Smooth muscle cell (in vitro differentiated cells): ENCODE data around the gene PHACTR3. TPM values are rescaled to one million over a fixed set of nuclear protein-coding genes. Genes with fewer than 3 reads are reported as not detected.

Experiments
- DNase-seq: peaks from one replicate; lab custom pipeline; 2025; ENCODE audit not compliant: unreplicated experiment; lab: John Stamatoyannopoulos, UW
- H2AFZ ChIP-seq: fragments of 200-600 bp; sonication (generic); 2 replicates; pipeline ENCODE4 v1.6.0; 2016; ENCODE audit warnings: antibody characterized with exemption, low read depth, mild to moderate bottlenecking
- H3F3A ChIP-seq: fragments of 200-600 bp; sonication (generic); 2 replicates; pipeline ENCODE4 v1.6.0; 2017; ENCODE audit warnings: antibody characterized with exemption, low read depth
- H3K27ac ChIP-seq: fragments of 200-600 bp; sonication (generic); 2 replicates; pipeline ENCODE4 v1.5.1; 2016; ENCODE audit warnings: low read depth, mild to moderate bottlenecking
- H3K27me3 ChIP-seq: fragments of 200-600 bp; sonication (generic); 2 replicates; pipeline ENCODE4 v1.6.1; 2016; ENCODE audit warnings: low read depth, mild to moderate bottlenecking
- H3K36me3 ChIP-seq: fragments of 200-600 bp; sonication (generic); 2 replicates; pipeline ENCODE4 v1.5.1; 2016; ENCODE audit warnings: low read depth
- H3K4me1 ChIP-seq: fragments of 200-600 bp; sonication (generic); 2 replicates; pipeline ENCODE4 v1.5.1; 2016; ENCODE audit warnings: low read depth
- H3K4me2 ChIP-seq: fragments of 200-600 bp; sonication (generic); 2 replicates; pipeline ENCODE4 v1.6.0; 2016; ENCODE audit warnings: mild to moderate bottlenecking
- H3K4me3 ChIP-seq: fragments of 200-600 bp; sonication (generic); 2 replicates; pipeline ENCODE4 v1.5.1; 2016; ENCODE audit warnings: mild to moderate bottlenecking
- H3K79me2 ChIP-seq: fragments of 200-600 bp; sonication (generic); 2 replicates; pipeline ENCODE4 v1.6.0; 2016; ENCODE audit warnings: low read depth, mild to moderate bottlenecking
- H3K9ac ChIP-seq: fragments of 200-600 bp; sonication (generic); 2 replicates; pipeline ENCODE4 v1.6.0; 2016; ENCODE audit warnings: low read depth
- H3K9me3 ChIP-seq: fragments of 200-600 bp; sonication (generic); replicated peaks from 2 replicates; pipeline ENCODE4 v1.5.1; 2016; ENCODE audit warnings: low read depth
- H4K20me1 ChIP-seq: fragments of 200-600 bp; sonication (generic); 2 replicates; pipeline ENCODE4 v1.6.0; 2016; ENCODE audit warnings: low read depth
- CTCF ChIP-seq: fragments of 200-600 bp; sonication (generic); IDR thresholded peaks from 2 replicates; pipeline ENCODE4 v1.5.1; 2017; ENCODE audit warnings: borderline replicate concordance, mild to moderate bottlenecking, antibody characterized with exemption; ENCODE audit not compliant: insufficient read depth, poor library complexity, severe bottlenecking
- WGBS: methylation state at CpG from one replicate; pipeline ENCODE4 v1.1.7; 2016; ENCODE audit warnings: low lambda C conversion rate; 5-methylcytosine and 5-hydroxymethylcytosine counted together
- polyA plus RNA-seq: library from polyadenylated mRNA; unstranded; fragments of >200 nt; fragmentation: Nextera tagmentation; extraction: Ambion mirVana; gene quantifications from 2 replicates; pipeline ENCODE4 v1.2.1, GENCODE V29; 2016
- total RNA-seq: library from RNA; depleted of rRNA; stranded (reverse); fragments of >200 nt; gene quantifications from 2 replicates; pipeline ENCODE4 v1.2.3, GENCODE V29; 2014

The PHACTR3 gene
- total and polyA plus RNA-seq, 2 experiments from 2014 or later = 0.76 to 2.6 TPM

- Histone ChIP-seq H4K20me1 (no peaks in the 10 kb centered on the region), H3K4me2 (no peak overlapping the region), H3K27ac (no peak overlapping the region), H3K79me2 (no peaks in the 10 kb centered on the region), H3K9me3 (no peaks in the 10 kb centered on the region), H3K4me1 (no peaks in the 10 kb centered on the region), H3K4me3 (no peak overlapping the region), H3K36me3 (no peaks in the 10 kb centered on the region), H2AFZ (no peak overlapping the region), H3K27me3 (no peaks in the 10 kb centered on the region), H3F3A (no peaks in the 10 kb centered on the region), H3K9ac (no peak overlapping the region)
- no peak for DNase-seq
- TF ChIP-seq CTCF = no peak
- 79% methylated on average over 8 of the region's 8 CpGs for WGBS
Measured at GRCh38 chr20:59745716-59746115, 141.4 kb downstream of the PHACTR3 start.

DNA sequence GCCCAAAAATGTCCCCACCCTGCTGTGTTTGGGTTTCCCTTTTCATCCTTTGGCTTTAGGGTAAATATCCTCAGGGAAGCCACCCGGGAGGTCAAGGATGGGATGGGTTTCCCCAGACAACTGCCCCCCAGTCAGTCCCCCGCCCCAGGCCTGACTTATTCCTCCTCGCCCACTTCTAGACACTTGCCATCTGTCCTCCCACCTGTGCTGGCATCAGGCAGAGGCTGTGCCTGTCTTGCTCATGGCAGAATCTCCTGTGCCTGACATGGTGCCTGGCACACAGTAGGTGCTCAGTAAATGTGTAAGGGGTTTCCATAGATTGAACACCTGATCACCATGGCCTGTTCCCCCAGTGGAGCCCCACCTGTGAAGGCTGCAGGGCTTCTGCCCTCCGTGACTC is 141.8 kb downstream of the PHACTR3 start:
- Histone ChIP-seq H3K36me3 (no peaks in the 10 kb centered on the region), H3K9me3 (no peaks in the 10 kb centered on the region), H2AFZ (no peak overlapping the region), H4K20me1 (no peaks in the 10 kb centered on the region), H3K4me3 (no peak overlapping the region), H3K4me2 (no peak overlapping the region), H3K27me3 (no peaks in the 10 kb centered on the region), H3K9ac (no peak overlapping the region), H3K4me1 (no peaks in the 10 kb centered on the region), H3K79me2 (no peaks in the 10 kb centered on the region), H3F3A (no peaks in the 10 kb centered on the region), H3K27ac (no peak overlapping the region)
- 72% methylated on average over 4 of the region's 4 CpGs for WGBS
- no peak for TF ChIP-seq CTCF
- no peak for DNase-seq

DNA sequence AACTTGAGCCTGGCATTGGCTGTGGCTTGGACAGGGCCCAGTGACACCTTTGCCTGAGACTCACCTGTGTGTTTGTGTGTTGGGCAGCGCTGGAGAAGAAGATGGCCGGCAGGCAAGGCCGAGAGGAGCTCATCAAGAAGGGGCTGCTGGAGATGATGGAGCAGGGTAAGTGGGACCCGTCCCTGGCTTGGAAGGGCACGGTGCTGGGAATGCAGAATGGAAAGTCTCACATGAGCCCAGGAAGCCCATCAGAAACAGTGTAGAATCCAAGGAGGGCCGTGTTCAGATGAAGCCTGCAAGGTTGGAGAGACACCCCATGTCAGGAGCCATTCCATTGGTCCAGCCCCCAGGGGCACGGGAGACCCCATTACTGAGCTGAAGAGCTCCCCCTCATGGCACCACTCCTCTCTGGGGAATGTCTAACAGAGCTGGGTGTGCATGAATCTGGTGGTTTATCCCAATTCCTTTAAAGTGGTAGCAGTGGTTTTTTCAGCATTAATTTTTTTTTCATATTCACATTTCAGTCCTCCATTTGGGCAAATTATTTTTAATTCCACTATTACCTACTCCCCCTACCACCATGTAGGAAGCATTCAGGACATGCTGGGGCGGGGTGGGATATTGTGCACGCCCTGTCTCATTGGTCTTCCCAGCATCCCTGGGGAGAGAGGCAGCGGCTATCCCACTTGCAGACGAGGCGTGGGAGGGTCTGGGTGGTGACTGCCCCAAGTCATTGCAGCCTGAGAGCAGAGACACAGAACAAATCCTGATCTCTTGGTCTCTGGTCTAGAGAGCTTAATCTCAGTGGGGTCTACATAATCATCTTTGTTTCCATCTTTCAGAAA is 143.6 kb downstream of the PHACTR3 start:
- Histone ChIP-seq H3K36me3 (no peaks in the 10 kb centered on the region), H3K4me2 (no peak overlapping the region), H3K9me3 (no peaks in the 10 kb centered on the region), H3K79me2 (no peaks in the 10 kb centered on the region), H3K4me3 (no peak overlapping the region), H3F3A (no peaks in the 10 kb centered on the region), H3K9ac (no peak overlapping the region), H3K27me3 (peaks cover 2% of the 10 kb centered on the region), H3K27ac (peak overlapping the region; percentile 37), H2AFZ (no peak overlapping the region), H3K4me1 (no peaks in the 10 kb centered on the region), H4K20me1 (no peaks in the 10 kb centered on the region)
- TF ChIP-seq CTCF = no peak
- WGBS = 76% methylated on average over 12 of the region's 12 CpGs
- DNase-seq = no peak
